AML-193 (cell line): ENCODE data around the gene C2CD4C.
"Not testable (repeated sequence)": the region's sequence is repeated elsewhere in the genome, so short reads cannot be mapped to it uniquely, and the experiment has no call there.

ENCODE experiments used
- DNase-seq, 2 experiments: peaks; one replicate each; lab custom pipeline; 2025; lab: John Stamatoyannopoulos, UW

The C2CD4C gene, protein sequence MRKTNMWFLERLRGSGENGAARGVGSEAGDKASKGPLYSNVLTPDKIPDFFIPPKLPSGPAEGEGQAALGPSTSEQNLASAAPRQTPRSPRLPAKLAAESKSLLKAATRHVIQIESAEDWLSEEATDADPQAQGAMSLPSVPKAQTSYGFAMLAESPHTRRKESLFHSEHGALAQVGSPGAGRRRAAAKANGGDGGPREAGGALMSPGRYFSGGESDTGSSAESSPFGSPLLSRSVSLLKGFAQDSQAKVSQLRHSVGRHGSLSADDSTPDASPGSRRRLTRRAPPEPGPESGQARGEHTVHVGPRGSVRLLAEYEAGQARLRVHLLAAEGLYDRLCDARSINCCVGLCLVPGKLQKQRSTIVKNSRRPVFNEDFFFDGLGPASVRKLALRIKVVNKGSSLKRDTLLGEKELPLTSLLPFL

GRCh38 chr19:408902-409515 lies at the start of gene C2CD4C:
TSS of gene C2CD4C (minus strand) at chr19:409147. CDS start at chr19:408361, 786 bp downstream.
- no peak for DNase-seq

DNA sequence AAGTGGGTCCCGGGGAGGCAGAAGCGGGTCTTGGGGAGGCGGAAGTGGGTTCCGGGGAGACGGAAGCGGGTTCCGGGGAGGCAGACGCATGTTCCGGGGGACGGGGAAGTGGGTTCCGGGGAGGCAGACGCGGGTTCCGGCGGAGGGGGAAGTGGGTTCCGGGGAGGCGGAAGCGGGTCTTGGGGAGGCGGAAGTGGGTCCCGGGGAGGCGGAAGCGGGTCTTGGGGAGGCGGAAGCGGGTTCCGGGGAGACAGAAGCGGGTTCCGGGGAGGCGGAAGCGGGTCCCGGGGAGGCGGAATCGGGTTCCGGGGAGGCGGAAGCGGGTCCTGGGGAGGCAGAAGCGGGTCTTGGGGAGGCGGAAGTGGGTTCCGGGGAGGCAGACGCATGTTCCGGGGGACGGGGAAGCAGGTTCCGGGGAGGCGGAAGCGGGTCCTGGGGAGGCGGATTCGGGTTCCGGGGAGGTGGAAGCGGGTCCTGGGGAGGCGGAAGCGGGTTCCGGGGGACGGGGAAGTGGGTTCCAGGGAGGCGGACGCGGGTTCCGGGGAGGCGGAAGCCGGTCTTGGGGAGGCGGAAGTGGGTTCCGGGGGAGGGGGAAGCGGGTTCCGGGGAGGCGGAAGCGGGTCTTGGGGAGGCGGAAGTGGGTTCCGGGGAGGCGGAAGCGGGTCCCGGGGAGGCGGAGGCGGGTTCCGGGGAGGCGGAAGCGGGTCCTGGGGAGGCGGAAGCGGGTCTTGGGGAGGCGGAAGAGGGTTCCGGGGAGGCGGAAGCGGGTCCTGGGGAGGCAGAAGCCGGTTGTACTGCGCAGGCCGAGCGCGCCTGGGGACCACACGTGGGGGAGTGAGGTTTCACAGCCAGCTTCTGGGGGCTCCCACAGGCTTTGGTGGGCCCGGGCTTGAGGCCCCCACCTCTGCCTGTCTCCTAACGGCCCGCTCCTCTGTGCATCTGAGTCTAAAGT lies 49.4 kb upstream of the C2CD4C start:
- DNase-seq, result no peak

DNA sequence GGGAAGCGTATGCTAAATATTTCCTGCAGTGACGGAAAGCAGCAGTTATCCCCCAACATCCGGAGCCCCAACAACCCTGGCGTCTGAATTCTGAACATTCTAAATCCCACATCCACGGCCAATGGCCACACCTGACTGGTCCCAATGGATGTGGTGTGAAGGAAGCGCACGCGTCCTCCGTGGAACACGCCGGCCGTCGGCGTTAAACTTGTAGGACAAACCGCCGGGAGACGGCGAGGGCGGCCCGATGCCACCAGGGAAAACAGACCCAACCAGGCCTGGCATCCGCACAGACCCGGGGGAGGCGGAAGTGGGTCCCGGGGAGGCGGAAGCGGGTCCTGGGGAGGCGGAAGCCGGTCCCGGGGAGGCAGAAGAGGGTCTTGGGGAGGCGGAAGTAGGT lies 48.7 kb upstream of the C2CD4C start:
- no peak for DNase-seq

- no peak for DNase-seq
Measured at GRCh38 chr19:456547-457110, 47.7 kb upstream of the C2CD4C start.

GRCh38 chr19:455851-456546 lies 47.1 kb upstream of the C2CD4C start:
- DNase-seq, result no peak

DNA sequence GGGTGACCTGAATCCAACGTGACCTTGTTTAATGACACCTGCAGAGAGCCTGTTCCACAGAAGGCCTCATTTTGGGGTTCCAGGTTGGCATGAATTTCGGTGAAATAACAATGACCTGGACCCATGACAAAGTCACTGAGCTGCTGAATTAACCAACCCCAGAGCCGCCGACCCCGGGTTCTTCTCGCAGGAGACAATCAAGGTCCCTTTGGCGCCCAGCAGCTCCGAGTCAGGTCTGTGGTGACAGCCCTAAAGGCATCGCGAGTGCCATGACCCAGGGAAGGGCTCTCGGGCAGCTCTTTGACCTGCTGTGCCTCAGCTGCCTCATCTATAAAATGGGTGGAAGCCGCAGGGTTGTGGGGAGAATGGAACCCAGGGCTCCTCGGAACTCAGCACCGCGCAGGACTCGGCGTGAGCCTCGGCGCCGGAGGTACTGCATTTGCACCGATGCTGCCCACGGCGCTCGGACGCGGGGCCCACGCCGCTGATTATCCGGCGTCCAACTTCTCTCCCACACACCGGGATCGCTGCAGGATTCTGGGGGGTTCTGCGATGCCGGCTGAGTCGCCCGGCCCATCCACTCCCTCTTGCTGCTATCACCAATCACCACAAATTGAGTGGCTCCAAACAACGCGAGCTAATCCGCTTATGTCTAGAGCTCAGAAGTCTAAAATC lies 46.2 kb upstream of the C2CD4C start:
- DNase-seq, result no peak

- no peak for DNase-seq
Measured at GRCh38 chr19:453606-454005, 44.7 kb upstream of the C2CD4C start.

GRCh38 chr19:452829-453228 lies 43.9 kb upstream of the C2CD4C start:
- DNase-seq, result no peak

- not testable (repeated sequence) for DNase-seq
Measured at GRCh38 chr19:450912-451481, 42.0 kb upstream of the C2CD4C start.

GRCh38 chr19:449916-450315 lies 41.0 kb upstream of the C2CD4C start:
- no peak for DNase-seq

DNA sequence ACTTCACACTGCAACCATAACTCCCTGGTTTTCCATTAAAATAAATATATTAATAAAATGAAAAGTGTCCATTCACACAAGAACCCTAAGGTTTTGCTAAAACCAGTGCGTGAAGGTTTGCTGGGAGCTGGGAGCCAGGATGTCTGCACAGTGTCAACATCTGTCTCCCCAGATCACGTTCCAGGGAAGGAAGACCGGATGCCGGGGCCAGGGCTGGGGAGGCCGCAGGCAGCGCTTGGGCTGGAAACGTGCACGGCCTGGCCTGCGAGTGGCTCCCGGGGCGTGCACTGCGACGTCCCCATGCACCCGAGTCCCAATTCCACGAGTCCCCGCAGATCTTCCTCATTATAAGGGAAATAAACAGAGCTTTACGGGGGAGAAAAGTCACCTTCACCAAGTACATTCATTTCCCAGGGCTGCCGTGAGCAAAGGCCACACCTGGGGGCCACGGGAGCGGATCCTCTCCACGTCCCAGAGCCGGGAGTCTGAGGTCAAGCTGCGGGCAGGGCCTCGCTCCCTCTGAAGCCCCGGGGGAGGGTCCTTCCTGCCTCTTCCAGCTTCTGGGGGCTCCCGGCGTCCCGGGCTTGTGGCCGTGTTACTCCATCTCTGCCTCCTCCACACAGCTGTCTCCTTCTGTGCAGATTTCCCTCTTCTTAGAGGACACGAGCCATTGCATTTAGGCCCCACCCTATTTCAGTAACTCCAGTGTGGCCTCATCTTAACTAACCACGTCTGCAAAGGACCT lies 39.0 kb upstream of the C2CD4C start:
- no peak for DNase-seq

DNA sequence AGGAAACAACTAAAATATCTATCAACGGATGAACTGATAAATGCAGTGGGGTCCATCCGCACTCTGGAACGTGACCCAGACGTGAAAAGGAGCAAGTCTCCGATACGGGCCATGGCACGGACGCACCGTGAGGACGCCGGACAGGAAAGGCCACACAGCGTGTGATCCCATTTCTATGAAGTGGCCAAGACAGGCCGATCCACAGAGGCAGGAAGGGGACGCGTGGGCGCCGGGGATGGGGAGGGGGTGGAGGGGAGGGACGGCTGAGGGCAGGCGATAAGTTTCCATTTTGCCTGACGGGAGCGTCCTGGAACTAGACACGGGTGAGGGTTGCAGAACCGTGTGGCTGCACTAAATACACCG lies 38.1 kb upstream of the C2CD4C start:
- DNase-seq, result no peak

DNA sequence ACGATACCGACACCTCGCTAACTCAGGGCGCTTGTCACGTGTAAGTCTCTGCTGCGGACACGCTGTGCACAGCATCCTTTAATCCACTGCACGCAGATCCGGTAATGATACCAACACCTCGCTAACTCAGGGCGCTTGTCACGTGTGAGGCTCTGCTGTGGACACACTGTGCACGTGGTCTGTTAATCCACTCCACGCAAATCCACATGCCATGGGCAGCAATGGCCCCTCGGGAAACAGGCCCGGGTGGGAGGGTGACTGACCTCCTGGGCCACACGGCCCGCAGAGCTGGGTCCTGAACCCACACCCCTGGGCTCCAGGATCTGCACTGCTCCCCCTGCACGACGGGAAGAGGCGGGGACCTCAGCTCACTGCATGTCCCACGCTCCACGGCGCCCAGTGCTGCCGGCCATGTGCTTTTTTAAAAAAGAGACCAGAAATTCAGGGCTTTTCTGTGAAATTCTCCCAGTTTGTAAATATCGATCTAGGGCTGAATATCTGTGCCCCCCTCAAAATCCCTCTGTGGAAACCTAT lies 35.8 kb upstream of the C2CD4C start:
- DNase-seq, result no peak

DNA sequence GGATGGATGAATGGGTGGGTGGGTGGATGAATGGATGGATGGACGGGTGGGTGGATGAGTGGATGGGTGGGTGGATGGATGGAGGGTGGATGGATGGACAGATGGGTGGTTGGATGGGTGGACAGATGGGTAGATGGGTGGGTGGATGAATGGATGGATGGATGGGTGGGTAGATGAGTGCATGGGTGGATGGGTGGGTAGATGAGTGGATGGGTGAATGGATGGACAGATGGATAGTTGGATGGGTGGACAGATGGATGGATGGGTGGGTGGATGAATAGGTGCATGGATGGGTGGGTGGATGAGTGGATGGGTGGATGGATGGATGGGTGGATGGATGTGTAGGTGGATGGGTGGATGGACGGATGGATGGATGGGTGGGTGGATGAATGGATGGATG lies 34.1 kb upstream of the C2CD4C start:
- DNase-seq, result no peak

- no peak for DNase-seq
Measured at GRCh38 chr19:442085-442484, 33.1 kb upstream of the C2CD4C start.

GRCh38 chr19:441213-441836 lies 32.4 kb upstream of the C2CD4C start:
- DNase-seq, result no peak

- DNase-seq, result no peak
Measured at GRCh38 chr19:440391-441212, 31.7 kb upstream of the C2CD4C start.

DNA sequence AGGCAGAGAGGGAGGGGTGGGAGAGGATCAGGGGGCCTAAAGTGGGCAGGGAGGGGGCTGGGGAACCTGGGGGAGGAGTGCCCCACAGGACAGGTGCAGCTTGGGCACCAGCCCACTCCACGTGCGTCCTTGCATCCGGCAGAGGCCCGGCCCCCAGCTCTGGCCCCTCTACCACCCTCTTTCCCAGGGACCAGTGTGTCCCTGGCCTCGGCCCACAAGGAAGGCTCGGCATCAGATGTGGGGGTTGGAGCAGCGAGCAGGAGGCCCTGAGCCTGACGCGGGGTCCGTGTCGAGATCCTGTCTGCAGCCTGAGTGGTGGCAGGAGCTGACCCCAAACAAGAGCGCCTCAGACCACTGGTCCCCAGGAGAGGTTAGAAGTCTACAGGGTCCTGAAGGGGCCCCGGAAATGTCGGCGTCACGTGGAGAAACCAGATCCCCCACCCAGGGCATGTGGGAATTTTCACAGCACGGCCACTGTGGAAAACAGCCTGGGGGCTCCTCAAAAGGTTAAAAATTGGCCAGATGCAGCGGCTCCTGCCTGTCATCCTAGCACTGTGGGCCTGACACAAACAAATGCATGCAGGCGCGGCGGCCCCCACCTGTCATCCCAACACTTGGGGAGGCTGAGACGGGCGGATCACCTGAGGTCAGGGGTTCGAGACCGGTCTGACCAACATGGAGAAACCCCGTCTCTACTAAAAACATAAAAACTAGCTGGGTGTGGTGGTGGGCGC lies 30.4 kb upstream of the C2CD4C start:
- DNase-seq, result no peak
